Neural cell (in vitro differentiated cells): Measurements from ENCODE around the gene LYVE1. TPM values are rescaled to one million over a fixed set of nuclear protein-coding genes. Genes with fewer than 3 reads are reported as not detected.

ENCODE experiments used
- H2AFZ ChIP-seq: fragments of 200-600, 300-800 bp; sonication (generic), shearing (Covaris generic); 2 replicates; pipeline ENCODE4 v1.6.0; 2014; ENCODE audit warnings: low read depth, mild to moderate bottlenecking, antibody characterized with exemption, low read length, moderate library complexity
- H3F3A ChIP-seq: fragments of 200-600 bp; shearing (Covaris generic); 2 replicates; pipeline ENCODE4 v1.6.1; 2016; ENCODE audit warnings: mild to moderate bottlenecking, moderate library complexity, mixed read lengths, antibody characterized with exemption, low read length; ENCODE audit not compliant: insufficient read depth, poor library complexity, severe bottlenecking
- H3K27ac ChIP-seq: fragments of 200-600, 300-800 bp; sonication (generic), shearing (Covaris generic); 2 replicates; pipeline ENCODE4 v1.5.1; 2014; ENCODE audit warnings: mild to moderate bottlenecking, low read length, moderate library complexity
- H3K27me3 ChIP-seq: fragments of 300-800, 200-600 bp; sonication (generic), shearing (Covaris generic); 2 replicates; pipeline ENCODE4 v1.6.0; 2014; ENCODE audit warnings: mild to moderate bottlenecking, low read depth, low read length, moderate library complexity; ENCODE audit not compliant: insufficient read depth
- H3K36me3 ChIP-seq: fragments of 300-800, 200-600 bp; sonication (generic), shearing (Covaris generic); 2 replicates; pipeline ENCODE4 v1.5.1; 2014; ENCODE audit warnings: mild to moderate bottlenecking, antibody characterized with exemption, low read length, moderate library complexity; ENCODE audit not compliant: insufficient read depth
- H3K4me2 ChIP-seq: fragments of 300-800, 200-600 bp; sonication (generic), shearing (Covaris generic); 2 replicates; pipeline ENCODE4 v1.6.0; 2014; ENCODE audit warnings: mild to moderate bottlenecking, low read length
- H3K4me3 ChIP-seq: fragments of 300-800, 200-600 bp; sonication (generic), shearing (Covaris generic); 2 replicates; pipeline ENCODE4 v1.5.1; 2014; ENCODE audit warnings: mild to moderate bottlenecking, low read length, moderate library complexity
- H3K79me2 ChIP-seq: fragments of 200-600 bp; shearing (Covaris generic); replicated peaks from 2 replicates; pipeline ENCODE4 v1.6.0; 2014; ENCODE audit warnings: mild to moderate bottlenecking, low read length, moderate library complexity; ENCODE audit not compliant: insufficient read depth
- H3K9ac ChIP-seq: fragments of 300-800, 200-600 bp; sonication (generic), shearing (Covaris generic); 2 replicates; pipeline ENCODE4 v1.6.1; 2016; ENCODE audit warnings: mild to moderate bottlenecking, low read length, mixed read lengths
- H3K9me2 ChIP-seq: fragments of 200-600 bp; shearing (Covaris generic); 2 replicates; pipeline ENCODE4 v1.6.1; 2016; ENCODE audit warnings: mild to moderate bottlenecking, low read length, mixed read lengths; ENCODE audit not compliant: insufficient read depth
- H3K9me3 ChIP-seq: fragments of 200-600, 300-800 bp; sonication (generic), shearing (Covaris generic); 2 replicates; pipeline ENCODE4 v1.6.1; 2016; ENCODE audit warnings: mild to moderate bottlenecking, mixed run types, low read length, moderate library complexity, mixed read lengths
- H4K20me1 ChIP-seq: fragments of 200-600 bp; shearing (Covaris generic); 2 replicates; pipeline ENCODE4 v1.6.1; 2016; ENCODE audit warnings: mild to moderate bottlenecking, mixed run types; ENCODE audit not compliant: insufficient read depth
- EP300 ChIP-seq: fragments of 450-650 bp; conservative IDR thresholded peaks from 2 replicates; pipeline ENCODE4 v1.6.1; 2014; ENCODE audit warnings: antibody characterized with exemption, mild to moderate bottlenecking, moderate library complexity; ENCODE audit not compliant: poor library complexity, severe bottlenecking
- EZH2 ChIP-seq: fragments of 200-600, 300-800 bp; shearing (Covaris generic), sonication (generic); IDR thresholded peaks from 2 replicates; pipeline ENCODE4 v1.6.1; 2014; ENCODE audit warnings: antibody characterized with exemption, low read length, borderline replicate concordance, mild to moderate bottlenecking; ENCODE audit not compliant: insufficient read depth, poor library complexity, severe bottlenecking
- MXI1 ChIP-seq: fragments of 450-650 bp; conservative IDR thresholded peaks from 2 replicates; pipeline ENCODE4 v1.6.1; 2014; ENCODE audit warnings: antibody characterized with exemption, mild to moderate bottlenecking; ENCODE audit not compliant: poor library complexity, severe bottlenecking
- POLR2AphosphoS5 ChIP-seq: IDR thresholded peaks from 2 replicates; pipeline ENCODE4 v1.6.1; 2012
- RAD21 ChIP-seq: fragments of 450-650 bp; conservative IDR thresholded peaks from 2 replicates; pipeline ENCODE4 v1.6.1; 2014; ENCODE audit warnings: antibody characterized with exemption, mild to moderate bottlenecking, moderate library complexity
- SMC3 ChIP-seq: fragments of 450-650 bp; conservative IDR thresholded peaks from 2 replicates; pipeline ENCODE4 v1.6.1; 2014; ENCODE audit warnings: antibody characterized with exemption, mild to moderate bottlenecking, moderate library complexity; ENCODE audit not compliant: poor library complexity
- TAF1 ChIP-seq: IDR thresholded peaks from 2 replicates; pipeline ENCODE4 v1.6.1; 2012; ENCODE audit warnings: low read depth
- polyA plus RNA-seq: library from polyadenylated mRNA; depleted of rRNA; stranded (reverse); fragments of >200 nt; gene quantifications from 2 replicates; pipeline ENCODE4 v1.2.3, GENCODE V29; 2014
- TF ChIP-seq, protein P1 (sequence below): IDR thresholded peaks from 2 replicates; pipeline ENCODE4 v1.6.1; 2012; ENCODE audit warnings: borderline replicate concordance
- TF ChIP-seq, protein P2 (sequence below): fragments of 450-650 bp; IDR thresholded peaks from 2 replicates; pipeline ENCODE4 v1.5.1; 2014; ENCODE audit warnings: antibody characterized with exemption, mild to moderate bottlenecking, moderate library complexity; ENCODE audit not compliant: poor library complexity, severe bottlenecking

The LYVE1 gene
- polyA plus RNA-seq, 1 donor from 2014 or later = not detected

DNA sequence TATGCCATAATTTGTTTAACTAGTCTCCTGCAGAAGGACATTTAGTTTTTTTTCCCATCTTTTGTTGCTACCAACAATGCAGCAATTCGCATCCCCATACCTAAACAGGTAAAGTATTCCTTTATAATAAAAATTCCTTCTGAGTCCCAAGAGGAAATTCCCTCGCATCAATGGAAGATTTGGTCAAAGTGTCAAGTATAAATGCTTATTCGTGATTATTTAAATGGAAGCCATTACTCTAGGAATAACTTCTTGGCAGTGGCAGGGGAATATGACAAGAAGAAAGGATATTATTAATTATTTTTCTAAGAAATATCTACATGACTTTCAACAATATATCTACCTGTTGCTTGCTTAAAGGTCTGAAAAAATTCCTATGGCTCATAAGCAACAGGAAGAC, 53.0 kb downstream of the LYVE1 start:
- Histone ChIP-seq H4K20me1 (no peaks in the 10 kb centered on the region), H3K27me3 (no peaks in the 10 kb centered on the region), H3K4me2 (no peak overlapping the region), H3F3A (no peaks in the 10 kb centered on the region), H3K9me3 (no peaks in the 10 kb centered on the region), H3K27ac (no peak overlapping the region), H3K9me2 (no peaks in the 10 kb centered on the region), H2AFZ (no peak overlapping the region), H3K36me3 (peaks cover 5% of the 10 kb centered on the region), H3K4me3 (no peak overlapping the region), H3K9ac (no peak overlapping the region), H3K79me2 (no peaks in the 10 kb centered on the region)
- TF ChIP-seq MXI1 = no peak
- TF ChIP-seq, protein P1, sequence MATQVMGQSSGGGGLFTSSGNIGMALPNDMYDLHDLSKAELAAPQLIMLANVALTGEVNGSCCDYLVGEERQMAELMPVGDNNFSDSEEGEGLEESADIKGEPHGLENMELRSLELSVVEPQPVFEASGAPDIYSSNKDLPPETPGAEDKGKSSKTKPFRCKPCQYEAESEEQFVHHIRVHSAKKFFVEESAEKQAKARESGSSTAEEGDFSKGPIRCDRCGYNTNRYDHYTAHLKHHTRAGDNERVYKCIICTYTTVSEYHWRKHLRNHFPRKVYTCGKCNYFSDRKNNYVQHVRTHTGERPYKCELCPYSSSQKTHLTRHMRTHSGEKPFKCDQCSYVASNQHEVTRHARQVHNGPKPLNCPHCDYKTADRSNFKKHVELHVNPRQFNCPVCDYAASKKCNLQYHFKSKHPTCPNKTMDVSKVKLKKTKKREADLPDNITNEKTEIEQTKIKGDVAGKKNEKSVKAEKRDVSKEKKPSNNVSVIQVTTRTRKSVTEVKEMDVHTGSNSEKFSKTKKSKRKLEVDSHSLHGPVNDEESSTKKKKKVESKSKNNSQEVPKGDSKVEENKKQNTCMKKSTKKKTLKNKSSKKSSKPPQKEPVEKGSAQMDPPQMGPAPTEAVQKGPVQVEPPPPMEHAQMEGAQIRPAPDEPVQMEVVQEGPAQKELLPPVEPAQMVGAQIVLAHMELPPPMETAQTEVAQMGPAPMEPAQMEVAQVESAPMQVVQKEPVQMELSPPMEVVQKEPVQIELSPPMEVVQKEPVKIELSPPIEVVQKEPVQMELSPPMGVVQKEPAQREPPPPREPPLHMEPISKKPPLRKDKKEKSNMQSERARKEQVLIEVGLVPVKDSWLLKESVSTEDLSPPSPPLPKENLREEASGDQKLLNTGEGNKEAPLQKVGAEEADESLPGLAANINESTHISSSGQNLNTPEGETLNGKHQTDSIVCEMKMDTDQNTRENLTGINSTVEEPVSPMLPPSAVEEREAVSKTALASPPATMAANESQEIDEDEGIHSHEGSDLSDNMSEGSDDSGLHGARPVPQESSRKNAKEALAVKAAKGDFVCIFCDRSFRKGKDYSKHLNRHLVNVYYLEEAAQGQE = no peak
- TF ChIP-seq TAF1 = no peak
- TF ChIP-seq SMC3 = no peak
- TF ChIP-seq, protein P2, sequence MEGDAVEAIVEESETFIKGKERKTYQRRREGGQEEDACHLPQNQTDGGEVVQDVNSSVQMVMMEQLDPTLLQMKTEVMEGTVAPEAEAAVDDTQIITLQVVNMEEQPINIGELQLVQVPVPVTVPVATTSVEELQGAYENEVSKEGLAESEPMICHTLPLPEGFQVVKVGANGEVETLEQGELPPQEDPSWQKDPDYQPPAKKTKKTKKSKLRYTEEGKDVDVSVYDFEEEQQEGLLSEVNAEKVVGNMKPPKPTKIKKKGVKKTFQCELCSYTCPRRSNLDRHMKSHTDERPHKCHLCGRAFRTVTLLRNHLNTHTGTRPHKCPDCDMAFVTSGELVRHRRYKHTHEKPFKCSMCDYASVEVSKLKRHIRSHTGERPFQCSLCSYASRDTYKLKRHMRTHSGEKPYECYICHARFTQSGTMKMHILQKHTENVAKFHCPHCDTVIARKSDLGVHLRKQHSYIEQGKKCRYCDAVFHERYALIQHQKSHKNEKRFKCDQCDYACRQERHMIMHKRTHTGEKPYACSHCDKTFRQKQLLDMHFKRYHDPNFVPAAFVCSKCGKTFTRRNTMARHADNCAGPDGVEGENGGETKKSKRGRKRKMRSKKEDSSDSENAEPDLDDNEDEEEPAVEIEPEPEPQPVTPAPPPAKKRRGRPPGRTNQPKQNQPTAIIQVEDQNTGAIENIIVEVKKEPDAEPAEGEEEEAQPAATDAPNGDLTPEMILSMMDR = no peak
- TF ChIP-seq POLR2AphosphoS5 = no peak
- TF ChIP-seq EZH2 = no peak
- TF ChIP-seq RAD21 = no peak
- TF ChIP-seq EP300 = no peak

- no peak for TF ChIP-seq RAD21
- no peak for TF ChIP-seq SMC3
- TF ChIP-seq, protein P2 = no peak
- no peak for TF ChIP-seq POLR2AphosphoS5
- TF ChIP-seq TAF1 = no peak
- TF ChIP-seq EZH2 = no peak
- TF ChIP-seq, protein P1 = no peak
- TF ChIP-seq MXI1 = no peak
- TF ChIP-seq EP300 = no peak
- Histone ChIP-seq H2AFZ (no peak overlapping the region), H3K4me3 (no peak overlapping the region), H3K27me3 (no peaks in the 10 kb centered on the region), H3K36me3 (peaks cover 5% of the 10 kb centered on the region), H3K27ac (no peak overlapping the region), H3K9me2 (no peaks in the 10 kb centered on the region), H3K9me3 (no peaks in the 10 kb centered on the region), H3K79me2 (no peaks in the 10 kb centered on the region), H4K20me1 (no peaks in the 10 kb centered on the region), H3F3A (no peaks in the 10 kb centered on the region), H3K9ac (no peak overlapping the region), H3K4me2 (no peak overlapping the region)
Measured at GRCh38 chr11:10514709-10515108, 53.8 kb downstream of the LYVE1 start.
